Lower leg skin (tissue), 4 donors: ENCODE measurements around the gene THUMPD2. TPM values are rescaled to one million over a fixed set of nuclear protein-coding genes. Genes with fewer than 3 reads are reported as not detected.

Experiments
- DNase-seq, 2 donors: peaks; one replicate each; pipeline ENCODE4 v3.0.0-alpha.2; 2019; ENCODE audit warnings: low spot score in 2 of 2
- H3K4me3 ChIP-seq: fragments of 200-600 bp; sonication (generic); 2 replicates; pipeline ENCODE4 v1.5.1; 2017; ENCODE audit warnings: mild to moderate bottlenecking, low read depth; ENCODE audit not compliant: poor library complexity, severe bottlenecking
- CTCF ChIP-seq, 3 donors: fragments of 450-650 bp; IDR thresholded peaks; one replicate each; pipeline ENCODE4 v1.5.1; 2016; ENCODE audit warnings: antibody characterized with exemption in 3 of 3, mild to moderate bottlenecking in 3 of 3, moderate library complexity in 2 of 3
- POLR2A ChIP-seq, 2 donors: fragments of 450-650 bp; IDR thresholded peaks; one replicate each; pipeline ENCODE4 v1.6.1; 2016 to 2017; ENCODE audit warnings: antibody characterized with exemption in 2 of 2, mild to moderate bottlenecking in 1 of 2, moderate library complexity in 1 of 2
- WGBS, 2 donors: methylation state at CpG; one replicate each; pipeline ENCODE4 v1.1.5; 2018; 5-methylcytosine and 5-hydroxymethylcytosine counted together
- intact Hi-C: fragments of 100-400 bp; cut with DNase I; formaldehyde crosslinking; loops from one replicate; pipeline ENCODE4 v1.15.0; 2023; ENCODE audit warnings: low total_unique reads
- total RNA-seq, 4 donors: library from RNA; depleted of rRNA; stranded (reverse); fragments of >200 nt; gene quantifications; one replicate each; pipeline ENCODE4 v1.1.0, GENCODE V29; 2016

Gene THUMPD2
- total RNA-seq, 4 donors from 2014 or later: 11.1 to 18.0 (median 14.7) TPM

GRCh38 chr2:39723497-39723896 lies 55.6 kb downstream of the THUMPD2 start:
- WGBS, 2 donors: 70 to 85% methylated on average over 2 of the region's 2 CpGs
- TF ChIP-seq POLR2A (IDR thresholded peaks at IDR 0.05) (no peak), CTCF (IDR thresholded peaks at IDR 0.05) (no peak)
- intact Hi-C loops: no loop called here
- no peak for DNase-seq
- H3K4me3 ChIP-seq: no peak overlapping the region

- WGBS, 2 donors: 76 to 91% methylated on average over 2 of the region's 2 CpGs
- DNase-seq: no peak
- no peak overlapping the region for H3K4me3 ChIP-seq
- no peak for TF ChIP-seq CTCF (IDR thresholded peaks at IDR 0.05)
- intact Hi-C loops: no loop called here
Observed at GRCh38 chr2:39720970-39721369, 58.1 kb downstream of the THUMPD2 start.

- 46 to 47% methylated on average over 8 of the region's 8 CpGs for WGBS, 2 donors
- no peak for DNase-seq
- H3K4me3 ChIP-seq: no peak overlapping the region
- intact Hi-C loops: no loop called here
- TF ChIP-seq CTCF (IDR thresholded peaks at IDR 0.05): no peak
- TF ChIP-seq POLR2A (IDR thresholded peaks at IDR 0.05): no peak
Observed at GRCh38 chr2:39719317-39719716, 59.7 kb downstream of the THUMPD2 start.

- no peak for TF ChIP-seq POLR2A (IDR thresholded peaks at IDR 0.05)
- no peak overlapping the region for H3K4me3 ChIP-seq
- intact Hi-C loops: no loop called here
- WGBS, 2 donors: 82 to 85% methylated on average over 9 of the region's 9 CpGs
- DNase-seq: no peak
Observed at GRCh38 chr2:39718483-39718882, 60.6 kb downstream of the THUMPD2 start.

GRCh38 chr2:39717067-39717466 lies 62.0 kb downstream of the THUMPD2 start:
- no peak overlapping the region for H3K4me3 ChIP-seq
- TF ChIP-seq CTCF (IDR thresholded peaks at IDR 0.05) (no peak), POLR2A (IDR thresholded peaks at IDR 0.05) (no peak)
- DNase-seq: no peak
- 85 to 90% methylated on average over 12 of the region's 12 CpGs for WGBS, 2 donors
- intact Hi-C loops: no loop called here

- WGBS, 2 donors: 84 to 86% methylated on average over 3 of the region's 3 CpGs
- TF ChIP-seq CTCF (IDR thresholded peaks at IDR 0.05): no peak
- no peak for TF ChIP-seq POLR2A (IDR thresholded peaks at IDR 0.05)
- no peak overlapping the region for H3K4me3 ChIP-seq
- DNase-seq: no peak
- intact Hi-C loops: no loop called here
Observed at GRCh38 chr2:39715822-39716221, 63.2 kb downstream of the THUMPD2 start.
